Measurements from ENCODE around the gene TLCD5.

Gene TLCD5

DNA sequence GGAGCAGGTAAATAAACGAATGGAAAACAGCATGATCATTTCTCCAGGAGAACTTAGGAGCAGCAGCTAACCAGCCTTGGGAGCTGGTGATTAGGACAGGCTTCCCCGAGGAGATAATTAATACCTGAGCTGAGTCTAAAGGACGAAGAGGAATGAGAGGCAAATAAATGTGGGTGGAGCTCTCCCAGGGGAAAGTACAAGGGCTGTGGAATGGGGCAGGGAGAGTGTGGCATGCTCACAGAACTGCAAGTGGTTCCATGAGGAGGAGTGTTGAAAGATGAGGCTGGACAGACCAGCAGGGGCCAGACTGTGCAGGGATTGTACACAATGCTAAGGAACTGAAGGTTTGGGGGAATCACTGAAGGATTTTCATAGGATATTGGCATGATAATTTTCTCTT is 14.2 kb upstream of the TLCD5 start:
- Histone ChIP-seq H3K4me3 (ENCODE audit: low read length) (no peak overlapping the region), H3K9me3 (ENCODE audit: insufficient read depth, low read depth, low read length) (no peaks in the 10 kb centered on the region), H3K36me3 (ENCODE audit: insufficient read depth, low read depth, low read length) (no peaks in the 10 kb centered on the region), H3K4me1 (ENCODE audit: insufficient read depth, low read length) (peaks cover 10% of the 10 kb centered on the region; the same call in 1 of the 2 replicates), H3K27ac (ENCODE audit: low read length) (no peak overlapping the region), H3K9ac (ENCODE audit: low read depth, low read length) (no peak overlapping the region), H3K27me3 (ENCODE audit: insufficient read depth, low read length) (peaks cover 2% of the 10 kb centered on the region; the same call in 1 of the 2 replicates)

DNA sequence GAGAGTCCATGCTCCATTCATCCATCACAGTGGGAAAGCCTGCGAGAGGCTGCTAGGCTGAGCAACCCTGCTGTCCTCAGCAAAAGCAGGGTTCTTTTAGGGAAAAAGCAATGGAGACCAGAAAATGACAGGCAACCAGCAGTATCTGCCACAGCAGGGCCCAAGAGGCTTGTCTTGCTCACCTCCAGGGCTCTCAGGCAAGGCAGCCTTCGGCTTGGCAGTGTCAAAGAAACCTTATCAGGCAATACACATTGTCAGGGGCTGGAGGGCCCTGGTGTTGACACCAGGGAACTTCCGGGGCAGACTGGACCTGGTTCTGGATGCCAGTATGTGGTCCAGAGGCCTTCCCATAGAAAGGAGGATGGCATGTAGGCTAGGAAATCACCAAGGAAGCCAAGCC is 10.2 kb upstream of the TLCD5 start:
- Histone ChIP-seq H3K4me1 (ENCODE audit: insufficient read depth, low read length) (no peaks in the 10 kb centered on the region; the same call in 1 of the 2 replicates), H3K27ac (ENCODE audit: low read length) (no peak overlapping the region), H3K9ac (ENCODE audit: low read depth, low read length) (no peak overlapping the region), H3K9me3 (ENCODE audit: insufficient read depth, low read depth, low read length) (no peaks in the 10 kb centered on the region), H3K36me3 (ENCODE audit: insufficient read depth, low read depth, low read length) (no peaks in the 10 kb centered on the region), H3K27me3 (ENCODE audit: insufficient read depth, low read length) (no peaks in the 10 kb centered on the region), H3K4me3 (ENCODE audit: low read length) (no peak overlapping the region)

DNA sequence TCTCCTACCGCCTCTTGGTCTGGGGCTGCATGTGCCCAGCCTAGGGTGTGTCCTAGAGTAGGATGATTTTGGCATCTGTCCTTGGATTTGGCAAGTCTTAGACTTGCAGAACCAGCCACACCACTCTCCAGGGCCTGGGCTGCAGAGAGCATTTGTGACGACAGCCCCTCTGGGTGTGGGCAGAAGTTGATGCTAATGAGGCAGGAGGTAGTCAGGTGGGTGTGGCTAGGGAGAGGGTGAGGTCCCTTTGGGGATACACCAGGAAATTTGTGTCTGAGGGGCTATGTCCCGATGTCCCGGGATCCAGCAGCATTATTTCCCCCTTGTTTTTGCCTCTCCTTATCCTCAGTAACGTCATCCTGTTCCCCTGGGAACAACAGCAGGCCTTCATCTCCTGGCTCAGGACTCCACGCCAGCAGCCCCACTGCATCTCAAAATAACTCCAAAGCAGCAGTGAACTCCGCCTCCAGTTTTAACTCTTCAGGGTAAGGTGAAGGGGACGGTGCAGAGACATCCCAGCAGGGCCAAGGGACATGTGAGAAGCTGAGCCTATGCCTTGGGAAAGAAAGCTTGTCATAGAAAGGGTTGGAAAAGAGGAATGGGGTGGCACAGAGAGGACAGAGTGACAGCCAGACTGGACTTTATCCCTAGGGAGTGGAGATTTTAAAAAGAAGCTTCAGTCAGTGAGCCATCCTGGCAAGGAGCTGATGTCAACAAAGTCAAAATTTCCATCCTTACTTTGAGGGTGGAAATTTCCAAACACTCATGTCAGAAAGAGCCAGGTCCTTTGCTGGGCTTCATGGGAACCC is 8.0 kb upstream of the TLCD5 start:
- Histone ChIP-seq H3K36me3 (ENCODE audit: insufficient read depth, low read depth, low read length) (no peaks in the 10 kb centered on the region), H3K4me1 (ENCODE audit: insufficient read depth, low read length) (no peaks in the 10 kb centered on the region; the same call in 1 of the 2 replicates), H3K9me3 (ENCODE audit: insufficient read depth, low read depth, low read length) (no peaks in the 10 kb centered on the region), H3K27me3 (ENCODE audit: insufficient read depth, low read length) (no peaks in the 10 kb centered on the region), H3K9ac (ENCODE audit: low read depth, low read length) (no peak overlapping the region), H3K27ac (ENCODE audit: low read length) (no peak overlapping the region), H3K4me3 (ENCODE audit: low read length) (peak overlapping the region; percentile 51; the same call in 1 of the 2 replicates)

DNA sequence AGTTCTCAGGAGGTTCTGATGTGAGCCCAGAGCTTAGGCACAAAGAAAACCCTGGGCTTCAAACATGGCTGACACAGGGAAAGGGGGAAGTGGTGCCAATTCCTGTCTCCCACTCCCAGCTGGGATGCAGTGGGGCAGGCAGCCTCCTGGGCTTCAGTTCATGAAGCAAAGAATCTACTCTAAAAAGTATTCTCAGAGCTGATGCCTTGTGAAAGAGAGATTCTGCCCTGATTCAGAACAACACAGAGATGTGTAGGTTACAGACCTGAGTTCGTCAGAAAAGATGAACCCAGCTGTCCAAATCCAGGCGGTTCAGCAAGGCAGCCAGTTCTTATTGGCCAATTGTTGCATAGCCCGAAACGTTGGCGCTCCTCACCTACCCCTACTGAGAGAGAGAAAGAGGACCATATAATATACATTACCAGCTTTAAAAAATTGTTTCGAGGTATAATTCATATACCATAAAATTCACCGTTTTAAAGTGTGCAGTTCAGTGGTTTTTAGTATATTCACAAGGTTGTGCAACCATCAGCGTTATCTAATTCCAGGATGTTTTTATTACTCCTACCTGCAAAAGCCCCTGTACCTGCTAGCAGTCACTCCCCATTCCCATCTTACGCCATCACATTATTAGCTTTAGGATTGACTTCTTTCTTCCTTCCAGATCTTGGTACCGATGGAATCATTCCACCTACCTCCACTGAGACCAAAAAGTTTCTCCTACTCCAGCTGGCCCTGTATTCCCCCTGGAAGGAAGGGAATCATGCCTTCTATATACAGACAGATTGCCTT is 7.2 kb upstream of the TLCD5 start:
- no peak overlapping the region for H3K27ac ChIP-seq (ENCODE audit: low read length)

DNA sequence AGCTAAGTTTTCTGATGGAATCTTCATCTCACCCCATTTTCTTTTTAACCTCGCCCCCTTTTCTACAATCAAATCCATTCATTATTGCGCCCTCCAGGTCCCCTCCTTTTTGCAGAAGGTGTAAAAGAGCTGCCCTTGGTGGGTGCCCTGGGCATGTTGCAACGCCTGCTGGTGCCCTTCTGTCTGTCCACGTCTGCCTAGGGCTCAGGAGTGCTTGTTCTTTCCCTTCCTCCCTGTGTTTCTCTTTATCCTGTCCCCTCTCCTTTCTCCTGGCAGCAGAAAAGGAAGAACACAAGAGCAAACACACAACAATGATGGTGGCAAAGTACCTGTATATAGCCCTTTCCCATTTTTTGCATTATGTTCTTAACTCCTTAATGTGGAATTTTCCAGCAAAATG is 6.2 kb upstream of the TLCD5 start:
- Histone ChIP-seq H3K36me3 (ENCODE audit: insufficient read depth, low read depth, low read length) (no peaks in the 10 kb centered on the region), H3K27me3 (ENCODE audit: insufficient read depth, low read length) (peaks cover 7% of the 10 kb centered on the region; the same call in 1 of the 2 replicates), H3K9ac (ENCODE audit: low read depth, low read length) (no peak overlapping the region), H3K9me3 (ENCODE audit: insufficient read depth, low read depth, low read length) (no peaks in the 10 kb centered on the region), H3K27ac (ENCODE audit: low read length) (no peak overlapping the region), H3K4me3 (ENCODE audit: low read length) (no peak overlapping the region), H3K4me1 (ENCODE audit: insufficient read depth, low read length) (no peaks in the 10 kb centered on the region; the same call in 1 of the 2 replicates)

More for the DNA sequence above, 7.2 kb upstream of the TLCD5 start:
- H3K36me3 ChIP-seq (ENCODE audit: insufficient read depth, low read depth, low read length): no peaks in the 10 kb centered on the region
- H3K9me3 ChIP-seq (ENCODE audit: insufficient read depth, low read depth, low read length): no peaks in the 10 kb centered on the region
- no peaks in the 10 kb centered on the region for H3K27me3 ChIP-seq (ENCODE audit: insufficient read depth, low read length)
- H3K9ac ChIP-seq (ENCODE audit: low read depth, low read length): no peak overlapping the region
- H3K4me1 ChIP-seq (ENCODE audit: insufficient read depth, low read length): no peaks in the 10 kb centered on the region; the same call in 1 of the 2 replicates
- H3K4me3 ChIP-seq (ENCODE audit: low read length): no peak overlapping the region

DNA sequence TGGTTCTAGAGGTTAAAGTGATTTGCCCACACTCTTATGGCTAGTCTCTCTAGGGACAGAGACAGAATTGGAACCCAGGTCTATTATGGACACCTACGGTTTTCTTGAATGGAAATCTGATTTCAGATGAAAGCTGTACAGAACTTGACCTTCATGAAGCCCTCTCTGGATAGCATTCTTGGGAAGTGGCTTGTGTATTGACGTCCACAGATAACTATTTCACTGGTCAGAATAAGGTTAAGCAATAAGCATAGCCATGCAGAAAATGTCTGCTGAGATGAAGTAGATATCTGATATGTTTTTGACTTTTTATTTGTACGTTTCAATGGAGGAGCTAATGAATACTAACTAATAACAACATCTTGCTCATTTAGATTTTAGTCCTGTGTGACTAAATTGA is 1.1 kb downstream of the TLCD5 start:
- H3K9ac ChIP-seq (ENCODE audit: low read depth, low read length): peak overlapping the region; percentile 88; the same call in 1 of the 2 replicates
- no peaks in the 10 kb centered on the region for H3K9me3 ChIP-seq (ENCODE audit: insufficient read depth, low read depth, low read length)
- H3K4me3 ChIP-seq (ENCODE audit: low read length): peak overlapping the region; percentile 86
- H3K27ac ChIP-seq (ENCODE audit: low read length): no peak overlapping the region
- peaks cover 7% of the 10 kb centered on the region; the same call in 1 of the 2 replicates for H3K4me1 ChIP-seq (ENCODE audit: insufficient read depth, low read length)
- peaks cover 15% of the 10 kb centered on the region for H3K36me3 ChIP-seq (ENCODE audit: insufficient read depth, low read depth, low read length)
- H3K27me3 ChIP-seq (ENCODE audit: insufficient read depth, low read length): peaks cover 17% of the 10 kb centered on the region; the same call in 1 of the 2 replicates

DNA sequence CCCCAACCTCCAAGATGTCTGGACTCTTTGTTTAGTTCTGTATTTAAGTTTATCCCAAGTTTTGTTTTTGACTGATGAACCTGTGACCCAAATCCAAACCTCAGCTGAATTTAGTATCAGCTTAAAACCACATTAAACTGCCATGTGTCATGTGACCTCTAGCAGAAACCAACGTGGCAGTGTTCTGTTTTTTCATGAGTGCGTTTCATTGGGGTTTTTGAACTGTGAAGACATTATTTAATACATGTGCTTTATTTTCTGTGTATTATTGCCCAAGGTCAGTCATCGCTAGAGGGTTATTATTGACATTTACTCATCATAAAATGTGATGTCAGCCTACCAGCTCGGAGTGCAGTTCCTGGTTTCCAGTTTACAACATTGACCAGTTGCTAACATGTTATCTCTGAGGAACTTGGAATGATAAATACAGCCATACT is 1.8 kb downstream of the TLCD5 start:
- Histone ChIP-seq H3K4me1 (ENCODE audit: insufficient read depth, low read length) (peaks cover 7% of the 10 kb centered on the region; the same call in 1 of the 2 replicates), H3K27ac (ENCODE audit: low read length) (no peak overlapping the region), H3K9ac (ENCODE audit: low read depth, low read length) (no peak overlapping the region), H3K36me3 (ENCODE audit: insufficient read depth, low read depth, low read length) (peaks cover 22% of the 10 kb centered on the region), H3K4me3 (ENCODE audit: low read length) (no peak overlapping the region), H3K27me3 (ENCODE audit: insufficient read depth, low read length) (peaks cover 17% of the 10 kb centered on the region; the same call in 1 of the 2 replicates), H3K9me3 (ENCODE audit: insufficient read depth, low read depth, low read length) (no peaks in the 10 kb centered on the region)

DNA sequence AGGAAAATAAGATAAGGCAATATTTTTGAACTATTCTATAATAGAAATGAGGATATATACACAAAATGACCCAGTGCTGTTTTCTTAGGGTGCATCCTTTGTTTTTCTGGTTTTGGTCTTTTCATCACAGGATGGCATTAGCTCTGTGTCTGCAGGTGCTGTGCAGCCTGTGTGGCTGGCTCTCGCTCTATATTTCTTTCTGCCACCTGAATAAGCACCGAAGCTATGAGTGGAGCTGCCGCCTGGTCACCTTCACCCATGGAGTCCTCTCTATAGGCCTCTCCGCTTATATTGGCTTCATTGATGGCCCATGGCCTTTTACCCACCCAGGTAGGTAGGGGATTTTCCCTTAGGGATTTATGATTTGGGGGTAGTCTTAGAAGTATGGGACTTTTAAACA is 2.2 kb downstream of the TLCD5 start:
- Histone ChIP-seq H3K27ac (ENCODE audit: low read length) (no peak overlapping the region), H3K4me1 (ENCODE audit: insufficient read depth, low read length) (peaks cover 7% of the 10 kb centered on the region; the same call in 1 of the 2 replicates), H3K36me3 (ENCODE audit: insufficient read depth, low read depth, low read length) (peaks cover 23% of the 10 kb centered on the region), H3K4me3 (ENCODE audit: low read length) (no peak overlapping the region), H3K27me3 (ENCODE audit: insufficient read depth, low read length) (peaks cover 17% of the 10 kb centered on the region; the same call in 1 of the 2 replicates), H3K9ac (ENCODE audit: low read depth, low read length) (no peak overlapping the region), H3K9me3 (ENCODE audit: insufficient read depth, low read depth, low read length) (no peaks in the 10 kb centered on the region)

DNA sequence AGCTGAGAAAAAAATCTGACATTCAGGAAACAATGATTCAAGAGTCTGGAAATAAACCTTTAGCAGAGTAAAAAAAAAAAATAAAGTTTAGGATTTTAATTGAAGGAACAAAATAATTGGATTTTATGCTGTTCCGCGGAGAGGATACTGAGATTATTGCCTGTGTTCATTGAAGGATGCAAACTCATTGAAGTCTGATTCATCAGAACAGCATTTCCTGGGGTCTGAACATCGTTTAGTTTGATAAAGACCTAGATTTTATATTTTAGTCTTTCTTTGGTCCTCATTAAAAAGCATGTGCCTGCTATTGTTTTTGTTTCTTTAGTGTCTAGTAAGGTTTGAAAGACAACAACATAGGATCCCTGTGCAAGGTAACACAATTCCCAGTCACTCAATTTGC is 4.5 kb downstream of the TLCD5 start:
- Histone ChIP-seq H3K36me3 (ENCODE audit: insufficient read depth, low read depth, low read length) (peaks cover 23% of the 10 kb centered on the region), H3K4me3 (ENCODE audit: low read length) (no peak overlapping the region), H3K9me3 (ENCODE audit: insufficient read depth, low read depth, low read length) (no peaks in the 10 kb centered on the region), H3K27me3 (ENCODE audit: insufficient read depth, low read length) (peaks cover 7% of the 10 kb centered on the region; the same call in 1 of the 2 replicates), H3K27ac (ENCODE audit: low read length) (no peak overlapping the region), H3K9ac (ENCODE audit: low read depth, low read length) (no peak overlapping the region), H3K4me1 (ENCODE audit: insufficient read depth, low read length) (peaks cover 7% of the 10 kb centered on the region; the same call in 1 of the 2 replicates)

DNA sequence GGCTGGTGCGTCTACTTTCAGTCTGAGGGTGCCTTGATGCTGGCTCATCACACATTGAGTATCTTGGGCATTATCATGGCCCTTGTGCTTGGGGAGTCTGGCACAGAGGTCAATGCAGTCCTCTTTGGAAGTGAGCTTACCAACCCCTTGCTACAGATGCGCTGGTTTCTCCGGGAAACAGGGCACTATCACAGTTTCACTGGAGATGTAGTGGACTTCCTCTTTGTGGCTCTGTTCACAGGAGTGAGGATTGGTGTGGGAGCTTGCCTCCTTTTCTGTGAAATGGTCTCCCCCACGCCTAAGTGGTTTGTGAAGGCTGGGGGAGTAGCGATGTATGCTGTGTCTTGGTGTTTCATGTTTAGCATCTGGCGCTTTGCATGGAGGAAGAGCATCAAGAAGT is 4.9 kb downstream of the TLCD5 start:
- Histone ChIP-seq H3K36me3 (ENCODE audit: insufficient read depth, low read depth, low read length) (peaks cover 23% of the 10 kb centered on the region), H3K9me3 (ENCODE audit: insufficient read depth, low read depth, low read length) (no peaks in the 10 kb centered on the region), H3K4me1 (ENCODE audit: insufficient read depth, low read length) (peaks cover 7% of the 10 kb centered on the region; the same call in 1 of the 2 replicates), H3K4me3 (ENCODE audit: low read length) (no peak overlapping the region), H3K9ac (ENCODE audit: low read depth, low read length) (no peak overlapping the region), H3K27ac (ENCODE audit: low read length) (no peak overlapping the region), H3K27me3 (ENCODE audit: insufficient read depth, low read length) (peaks cover 7% of the 10 kb centered on the region; the same call in 1 of the 2 replicates)

DNA sequence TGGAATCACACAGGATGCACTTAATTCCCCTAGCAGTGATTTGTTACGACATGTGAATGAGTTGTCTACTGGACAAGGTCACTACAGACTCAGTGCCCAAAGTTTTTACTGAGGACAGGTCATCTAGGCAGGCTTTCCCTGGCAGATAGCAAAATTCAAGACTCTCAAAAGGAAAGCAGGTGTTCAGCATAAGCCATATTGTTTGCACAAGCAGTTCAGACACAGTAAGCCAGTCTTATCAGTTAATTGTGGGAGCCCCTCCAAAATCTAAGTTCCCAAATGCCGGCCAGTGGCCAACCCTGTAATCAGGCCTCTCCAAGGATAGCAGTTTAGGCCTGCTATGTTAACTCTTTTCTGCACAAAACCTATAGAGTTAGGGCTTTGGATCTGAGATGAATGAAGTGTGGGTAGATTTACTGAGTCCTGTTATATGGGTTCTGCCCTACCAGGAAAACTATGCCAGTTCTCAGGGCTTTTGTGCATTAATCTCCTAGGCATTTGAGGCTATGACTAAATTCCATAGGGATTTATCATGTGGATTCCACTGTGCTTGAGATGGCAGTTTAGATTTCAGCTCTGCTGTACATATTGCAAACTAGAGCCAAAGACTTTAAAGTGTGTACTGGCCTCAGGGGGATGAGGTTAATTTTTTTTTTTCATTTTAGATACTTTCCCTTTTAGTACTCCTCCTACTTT is 6.3 kb downstream of the TLCD5 start:
- Histone ChIP-seq H3K27me3 (ENCODE audit: insufficient read depth, low read length) (no peaks in the 10 kb centered on the region; the same call in 1 of the 2 replicates), H3K27ac (ENCODE audit: low read length) (no peak overlapping the region), H3K4me1 (ENCODE audit: insufficient read depth, low read length) (no peaks in the 10 kb centered on the region; the same call in 1 of the 2 replicates), H3K4me3 (ENCODE audit: low read length) (no peak overlapping the region), H3K9me3 (ENCODE audit: insufficient read depth, low read depth, low read length) (no peaks in the 10 kb centered on the region), H3K9ac (ENCODE audit: low read depth, low read length) (no peak overlapping the region), H3K36me3 (ENCODE audit: insufficient read depth, low read depth, low read length) (peaks cover 23% of the 10 kb centered on the region)

Measured in iPS-20b (cell line).